ENCODE data around the gene ADARB1.

ADARB1 gene

DNA sequence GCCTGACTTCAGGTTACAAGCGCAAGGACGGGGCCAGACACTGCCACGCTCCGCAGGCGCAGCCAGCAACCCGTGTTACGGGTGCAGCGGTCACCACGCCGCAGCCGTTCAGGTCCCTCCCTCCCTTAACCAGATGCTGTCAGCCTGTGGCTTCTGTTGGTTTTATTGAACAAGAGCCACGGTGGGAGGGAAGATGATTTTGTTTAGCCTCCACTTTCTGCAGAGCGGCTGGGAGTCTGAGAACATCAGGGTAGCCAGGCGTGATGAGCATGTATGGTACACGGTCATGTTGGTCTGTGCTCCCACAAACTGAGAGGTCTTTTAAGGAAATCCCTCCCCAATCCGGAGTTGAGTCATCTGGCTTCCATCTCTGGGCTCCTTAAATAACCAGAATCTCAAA lies 18.5 kb upstream of the ADARB1 start:
- Histone ChIP-seq H3K36me3 (ENCODE audit: low read length) (no peaks in the 10 kb centered on the region), H3K9ac (ENCODE audit: low read length) (no peak overlapping the region), H3K27ac (ENCODE audit: low read depth, low read length) (no peak overlapping the region), H3K27me3 (ENCODE audit: low read length) (no peaks in the 10 kb centered on the region), H4K20me1 (ENCODE audit: low read depth, low read length) (no peaks in the 10 kb centered on the region), H2AFZ (ENCODE audit: low read depth, low read length, severe bottlenecking) (no peak overlapping the region), H3K4me3 (ENCODE audit: insufficient read depth, low read length, poor library complexity, severe bottlenecking) (no peak overlapping the region), H3K9me2 (replicated peaks; ENCODE audit: insufficient read depth, low read length) (no peaks in the 10 kb centered on the region), H3K4me2 (ENCODE audit: low read depth, low read length, poor library complexity, severe bottlenecking) (no peak overlapping the region), H3K9me3 (ENCODE audit: insufficient read depth, low read length) (no peaks in the 10 kb centered on the region), H3F3A (ENCODE audit: insufficient read depth) (no peaks in the 10 kb centered on the region), H3K79me2 (ENCODE audit: insufficient read depth, low read length) (no peaks in the 10 kb centered on the region)
- no peak for TF ChIP-seq EZH2phosphoT487 (conservative IDR thresholded peaks at IDR 0.05; ENCODE audit: low read length)
- TF ChIP-seq, protein P1, sequence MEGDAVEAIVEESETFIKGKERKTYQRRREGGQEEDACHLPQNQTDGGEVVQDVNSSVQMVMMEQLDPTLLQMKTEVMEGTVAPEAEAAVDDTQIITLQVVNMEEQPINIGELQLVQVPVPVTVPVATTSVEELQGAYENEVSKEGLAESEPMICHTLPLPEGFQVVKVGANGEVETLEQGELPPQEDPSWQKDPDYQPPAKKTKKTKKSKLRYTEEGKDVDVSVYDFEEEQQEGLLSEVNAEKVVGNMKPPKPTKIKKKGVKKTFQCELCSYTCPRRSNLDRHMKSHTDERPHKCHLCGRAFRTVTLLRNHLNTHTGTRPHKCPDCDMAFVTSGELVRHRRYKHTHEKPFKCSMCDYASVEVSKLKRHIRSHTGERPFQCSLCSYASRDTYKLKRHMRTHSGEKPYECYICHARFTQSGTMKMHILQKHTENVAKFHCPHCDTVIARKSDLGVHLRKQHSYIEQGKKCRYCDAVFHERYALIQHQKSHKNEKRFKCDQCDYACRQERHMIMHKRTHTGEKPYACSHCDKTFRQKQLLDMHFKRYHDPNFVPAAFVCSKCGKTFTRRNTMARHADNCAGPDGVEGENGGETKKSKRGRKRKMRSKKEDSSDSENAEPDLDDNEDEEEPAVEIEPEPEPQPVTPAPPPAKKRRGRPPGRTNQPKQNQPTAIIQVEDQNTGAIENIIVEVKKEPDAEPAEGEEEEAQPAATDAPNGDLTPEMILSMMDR (IDR thresholded peaks at IDR 0.05; ENCODE audit: insufficient read depth, low read length, poor library complexity, severe bottlenecking) = no peak

DNA sequence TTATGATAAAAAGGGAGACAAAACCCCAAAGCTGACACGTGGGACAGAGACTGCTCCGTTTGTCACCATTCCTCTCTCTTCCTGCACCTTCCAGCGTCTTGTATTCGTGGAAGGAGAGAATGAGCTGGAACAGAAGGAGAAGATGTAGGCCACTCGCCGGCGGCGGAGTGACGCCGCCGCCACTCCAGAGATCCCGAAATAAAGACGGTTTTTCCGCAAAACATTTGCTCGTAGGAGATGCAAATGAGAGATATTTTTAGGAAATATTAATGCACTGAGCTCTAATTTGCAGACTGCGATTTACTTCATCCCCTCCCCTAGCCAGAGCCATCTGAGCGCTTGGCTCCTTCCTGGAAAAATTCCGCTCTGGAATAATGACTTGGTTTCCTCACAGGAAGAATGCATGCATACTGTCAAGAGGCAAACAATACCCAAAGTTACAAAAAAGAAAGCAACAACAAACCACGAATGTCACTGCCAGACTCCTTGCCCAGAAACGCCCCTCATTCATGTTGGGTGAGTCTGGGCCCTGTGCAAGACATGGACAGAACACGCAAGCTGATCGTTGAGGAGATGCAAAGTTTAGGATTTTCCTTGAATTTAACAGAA lies 18.0 kb upstream of the ADARB1 start:
- Histone ChIP-seq H3K9me2 (replicated peaks; ENCODE audit: insufficient read depth, low read length) (no peaks in the 10 kb centered on the region), H3K36me3 (ENCODE audit: low read length) (no peaks in the 10 kb centered on the region), H3F3A (ENCODE audit: insufficient read depth) (no peaks in the 10 kb centered on the region), H3K27me3 (ENCODE audit: low read length) (no peaks in the 10 kb centered on the region), H3K9ac (ENCODE audit: low read length) (no peak overlapping the region), H3K4me3 (ENCODE audit: insufficient read depth, low read length, poor library complexity, severe bottlenecking) (no peak overlapping the region), H3K9me3 (ENCODE audit: insufficient read depth, low read length) (no peaks in the 10 kb centered on the region), H3K79me2 (ENCODE audit: insufficient read depth, low read length) (no peaks in the 10 kb centered on the region), H3K4me2 (ENCODE audit: low read depth, low read length, poor library complexity, severe bottlenecking) (no peak overlapping the region), H4K20me1 (ENCODE audit: low read depth, low read length) (no peaks in the 10 kb centered on the region), H3K27ac (ENCODE audit: low read depth, low read length) (no peak overlapping the region), H2AFZ (ENCODE audit: low read depth, low read length, severe bottlenecking) (no peak overlapping the region)
- TF ChIP-seq, protein P1 (IDR thresholded peaks at IDR 0.05; ENCODE audit: insufficient read depth, low read length, poor library complexity, severe bottlenecking) = no peak
- no peak for TF ChIP-seq EZH2phosphoT487 (conservative IDR thresholded peaks at IDR 0.05; ENCODE audit: low read length)

DNA sequence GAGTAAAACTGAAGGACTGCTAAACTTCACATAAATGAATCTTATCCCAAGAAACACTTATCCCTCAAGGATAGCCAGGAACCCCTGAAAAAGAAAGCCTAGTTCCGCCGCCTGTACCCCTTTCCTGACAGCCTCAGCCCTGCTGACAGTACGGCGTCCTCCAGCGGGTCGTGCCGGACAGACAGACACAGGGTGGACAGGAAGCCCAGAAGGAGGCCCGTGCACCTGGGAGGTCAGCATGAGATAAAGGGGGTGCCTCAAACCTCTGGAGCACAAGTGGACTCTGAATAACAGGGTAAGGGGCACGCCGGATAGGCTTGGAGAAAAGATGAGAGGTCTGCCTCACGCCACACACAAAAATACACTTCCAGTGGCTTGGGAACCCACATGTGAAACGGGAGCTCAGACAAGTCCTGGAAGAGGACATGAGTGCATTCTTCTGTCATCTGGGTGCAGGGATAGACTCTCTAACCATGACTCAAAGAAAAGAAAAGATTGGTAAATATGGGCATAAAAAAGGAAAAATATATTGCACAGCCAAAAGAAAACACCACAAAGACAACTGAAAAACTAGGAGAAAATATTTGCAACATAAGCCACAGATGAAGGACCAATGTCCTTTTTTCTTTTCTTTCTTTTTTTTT lies 17.3 kb upstream of the ADARB1 start:
- Histone ChIP-seq H3K4me2 (ENCODE audit: low read depth, low read length, poor library complexity, severe bottlenecking) (no peak overlapping the region), H4K20me1 (ENCODE audit: low read depth, low read length) (no peaks in the 10 kb centered on the region), H3K9me3 (ENCODE audit: insufficient read depth, low read length) (no peaks in the 10 kb centered on the region), H2AFZ (ENCODE audit: low read depth, low read length, severe bottlenecking) (no peak overlapping the region), H3K9me2 (replicated peaks; ENCODE audit: insufficient read depth, low read length) (no peaks in the 10 kb centered on the region), H3K79me2 (ENCODE audit: insufficient read depth, low read length) (no peaks in the 10 kb centered on the region), H3K4me3 (ENCODE audit: insufficient read depth, low read length, poor library complexity, severe bottlenecking) (no peak overlapping the region), H3K27ac (ENCODE audit: low read depth, low read length) (no peak overlapping the region), H3K36me3 (ENCODE audit: low read length) (no peaks in the 10 kb centered on the region), H3K9ac (ENCODE audit: low read length) (no peak overlapping the region), H3K27me3 (ENCODE audit: low read length) (no peaks in the 10 kb centered on the region), H3F3A (ENCODE audit: insufficient read depth) (no peaks in the 10 kb centered on the region)
- TF ChIP-seq, protein P1 (IDR thresholded peaks at IDR 0.05; ENCODE audit: insufficient read depth, low read length, poor library complexity, severe bottlenecking) = no peak
- no peak for TF ChIP-seq EZH2phosphoT487 (conservative IDR thresholded peaks at IDR 0.05; ENCODE audit: low read length)

All from SU-DHL-6 (cell line).